Stimulated activated CD4-positive, alpha-beta T cell treated with anti-CD3 and anti-CD28 coated beads, Interleukin-2, amount 100 ng/mL, for 24 hours (primary cell): ENCODE measurements around the gene ZSWIM8.
"Not testable (repeated sequence)": the region's sequence is repeated elsewhere in the genome, so short reads cannot be mapped to it uniquely, and the experiment has no call there.

Source experiments
- DNase-seq, 2 donors: peaks; one replicate each; pipeline ENCODE4 v3.0.0-alpha.2; 2020

The ZSWIM8 gene

DNA sequence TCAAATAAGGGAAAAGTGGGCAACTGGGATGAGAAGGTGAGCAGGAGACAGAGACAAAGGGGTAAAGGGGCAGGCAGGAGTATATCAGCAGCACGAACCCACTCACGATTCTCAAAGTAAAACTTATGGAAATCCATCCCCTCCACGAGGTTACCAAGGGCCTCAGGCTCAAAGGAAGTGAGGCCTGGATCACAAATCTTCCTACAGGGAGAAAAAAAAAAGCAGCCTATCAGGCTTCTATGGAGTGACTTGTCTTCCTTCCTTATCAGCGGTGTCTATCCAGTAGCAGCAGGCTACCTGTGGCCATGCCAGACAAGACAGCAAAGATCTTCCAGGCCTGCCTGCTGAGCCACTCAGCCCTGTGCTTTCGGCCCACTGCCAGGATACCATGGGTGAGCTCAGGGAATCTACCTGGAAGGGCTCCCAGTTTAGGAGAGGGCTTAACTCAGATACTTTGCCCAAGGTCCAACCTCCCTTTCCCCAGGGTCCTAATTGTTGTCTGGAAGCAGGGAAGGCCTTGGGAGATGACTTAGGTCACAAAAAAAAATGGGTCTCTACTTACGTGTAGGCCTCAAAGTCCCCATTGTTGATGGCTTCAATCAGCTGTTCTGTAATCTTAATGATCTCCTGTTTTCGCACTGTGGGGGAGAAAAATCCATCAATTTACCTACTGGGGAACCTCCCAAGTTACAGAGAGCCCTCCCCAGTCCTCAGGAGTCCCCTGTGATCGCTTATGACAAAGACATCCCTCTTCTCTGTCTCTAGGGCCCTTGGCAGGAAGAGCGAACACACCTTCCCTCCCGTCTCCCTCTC lies 31.7 kb downstream of the ZSWIM8 start:
- DNase-seq: no peak

GRCh38 chr10:73817826-73818225 lies 32.4 kb downstream of the ZSWIM8 start:
- DNase-seq: no peak

GRCh38 chr10:73818402-73818801 lies 33.0 kb downstream of the ZSWIM8 start:
- no peak for DNase-seq

- DNase-seq: no peak
These were observed 33.7 kb downstream of the ZSWIM8 start for GRCh38 chr10:73819081-73819480.

- no peak for DNase-seq
These were observed 34.2 kb downstream of the ZSWIM8 start for GRCh38 chr10:73819513-73820093.

DNA sequence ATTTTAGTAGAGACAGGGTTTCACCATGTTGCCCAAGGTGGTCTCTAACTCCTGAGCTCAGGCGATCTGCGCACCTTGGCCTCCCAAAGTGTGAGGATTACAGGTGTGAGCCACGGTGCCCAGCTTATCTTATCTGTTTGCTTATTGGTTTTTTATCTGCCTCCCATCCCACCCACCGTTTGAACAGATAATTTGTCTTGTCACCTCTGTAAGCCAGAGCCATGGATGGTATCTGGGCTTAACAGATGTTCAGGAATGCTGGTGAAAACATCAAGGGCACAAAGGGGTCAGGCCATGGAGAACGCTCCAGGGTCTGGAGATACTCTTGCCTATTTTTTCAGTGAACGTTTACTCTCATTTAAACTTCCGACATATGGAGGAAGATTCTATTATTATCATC lies 38.0 kb downstream of the ZSWIM8 start:
- no peak for DNase-seq

- no peak for DNase-seq
These were observed 38.8 kb downstream of the ZSWIM8 start for GRCh38 chr10:73824146-73824725.

- no peak for DNase-seq
These were observed 42.1 kb downstream of the ZSWIM8 start for GRCh38 chr10:73827346-73828089.

DNA sequence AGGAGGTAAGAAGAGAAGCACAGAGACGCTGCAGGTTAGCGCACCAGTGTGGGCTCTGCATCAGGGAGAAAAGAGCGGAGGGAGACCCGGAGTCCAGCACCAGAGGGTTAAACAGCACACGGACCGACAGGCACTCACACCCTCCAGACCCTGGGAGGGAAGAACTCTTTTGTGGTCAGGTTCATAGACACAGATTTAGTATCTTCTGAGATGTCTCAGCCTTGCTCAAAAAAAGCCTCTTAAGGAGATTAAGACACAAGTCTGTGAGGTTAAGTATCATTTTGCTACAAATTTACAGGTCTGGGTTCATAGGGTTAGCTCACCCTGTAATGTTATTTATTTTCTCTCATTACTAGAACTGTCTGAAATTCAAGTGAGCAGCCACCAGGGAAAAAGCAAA lies 42.8 kb downstream of the ZSWIM8 start:
- no peak for DNase-seq

DNA sequence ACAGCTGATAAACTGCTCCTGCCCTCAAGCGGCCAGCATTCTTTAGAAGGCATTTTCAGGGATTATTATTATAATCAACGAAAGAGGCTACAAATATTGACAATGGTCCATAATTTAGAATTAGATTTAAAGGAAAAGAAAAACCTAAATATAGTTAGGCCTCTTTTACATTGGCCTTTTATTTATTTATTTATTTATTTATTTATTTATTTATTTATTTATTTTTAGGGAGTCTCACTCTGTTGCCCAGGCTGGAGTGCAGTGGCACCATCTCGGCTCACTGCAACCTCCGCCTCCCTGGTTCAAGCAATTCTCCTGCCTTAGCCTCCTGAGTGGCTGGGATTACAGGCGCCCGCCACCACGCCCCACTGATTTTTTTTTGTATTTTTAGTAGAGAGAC lies 43.7 kb downstream of the ZSWIM8 start:
- DNase-seq: not testable (repeated sequence)

GRCh38 chr10:73836427-73836980 lies 51.1 kb downstream of the ZSWIM8 start:
- DNase-seq: no peak

GRCh38 chr10:73837072-73837471 lies 51.7 kb downstream of the ZSWIM8 start:
- no peak for DNase-seq

GRCh38 chr10:73838008-73838567 lies 52.7 kb downstream of the ZSWIM8 start:
- DNase-seq: no peak

- no peak for DNase-seq
These were observed 53.4 kb downstream of the ZSWIM8 start for GRCh38 chr10:73838827-73839226.

DNA sequence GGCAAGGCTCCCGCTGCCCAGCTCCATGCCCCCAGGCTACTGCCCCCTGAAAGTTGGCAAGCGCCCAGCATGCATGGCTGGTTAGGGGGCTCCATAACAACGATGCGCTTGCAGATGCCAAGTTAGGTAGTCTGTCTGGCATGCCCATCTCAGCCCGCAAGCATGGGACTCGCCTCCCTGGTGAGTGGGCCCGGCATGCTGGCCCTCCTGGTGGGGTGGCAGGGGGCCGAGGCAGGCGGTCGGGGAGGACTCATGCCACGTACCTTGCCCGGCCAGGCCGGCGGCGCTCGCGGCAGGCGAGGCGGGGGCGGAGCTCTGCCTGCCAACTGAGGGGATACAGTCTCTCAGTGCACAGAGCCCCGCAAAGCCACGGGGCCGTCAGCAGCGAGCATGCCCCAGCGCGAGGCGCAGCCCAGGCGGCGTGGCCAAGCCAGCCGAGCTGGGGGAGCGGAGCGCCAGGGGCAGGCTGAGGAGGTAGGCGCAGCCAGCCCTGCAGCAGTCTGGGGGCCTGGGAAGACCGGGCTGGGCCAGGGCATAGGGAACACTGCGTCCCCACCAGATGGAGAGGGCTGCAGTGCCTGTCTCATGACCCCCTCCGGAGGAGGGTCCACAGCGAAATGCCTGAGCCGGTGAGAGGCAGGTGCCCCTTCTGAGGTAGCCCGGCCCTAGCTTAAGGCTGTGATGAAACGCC lies 54.0 kb downstream of the ZSWIM8 start:
- DNase-seq: no peak

GRCh38 chr10:73840056-73840402 lies 54.6 kb downstream of the ZSWIM8 start:
- DNase-seq: no peak

DNA sequence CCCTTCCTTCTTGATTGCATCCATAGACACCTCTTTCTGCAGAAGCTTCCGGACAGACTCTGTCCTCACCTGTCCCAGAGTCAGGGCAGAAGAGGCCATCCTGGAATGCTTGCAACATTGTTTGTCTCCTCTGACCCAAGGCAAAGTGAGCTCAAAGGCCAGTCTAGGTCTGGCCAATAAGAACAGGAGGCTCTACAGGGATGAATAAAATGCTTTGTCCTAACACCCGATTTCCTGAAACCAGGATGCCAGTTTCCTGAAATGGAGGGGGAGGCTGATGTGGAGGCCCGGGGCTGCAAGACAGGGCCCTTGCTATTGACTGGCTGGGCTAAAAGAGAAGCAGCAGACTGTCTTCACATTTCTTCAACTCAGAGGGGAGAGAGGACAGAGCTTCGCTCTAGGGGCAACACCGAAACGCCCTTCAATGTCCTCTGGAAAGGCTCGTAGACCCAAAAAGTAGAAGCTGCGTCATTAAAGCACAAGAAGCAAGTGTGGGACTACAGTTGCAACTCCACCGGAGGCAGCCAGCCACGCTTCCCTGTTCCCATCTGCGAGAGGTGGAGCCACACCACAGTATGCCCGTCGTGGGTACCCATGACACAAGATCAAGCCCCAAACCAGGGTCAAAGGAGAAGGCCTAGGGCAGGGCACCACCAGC lies 55.1 kb downstream of the ZSWIM8 start:
- DNase-seq: no peak

GRCh38 chr10:73841061-73841421 lies 55.6 kb downstream of the ZSWIM8 start:
- DNase-seq: no peak

DNA sequence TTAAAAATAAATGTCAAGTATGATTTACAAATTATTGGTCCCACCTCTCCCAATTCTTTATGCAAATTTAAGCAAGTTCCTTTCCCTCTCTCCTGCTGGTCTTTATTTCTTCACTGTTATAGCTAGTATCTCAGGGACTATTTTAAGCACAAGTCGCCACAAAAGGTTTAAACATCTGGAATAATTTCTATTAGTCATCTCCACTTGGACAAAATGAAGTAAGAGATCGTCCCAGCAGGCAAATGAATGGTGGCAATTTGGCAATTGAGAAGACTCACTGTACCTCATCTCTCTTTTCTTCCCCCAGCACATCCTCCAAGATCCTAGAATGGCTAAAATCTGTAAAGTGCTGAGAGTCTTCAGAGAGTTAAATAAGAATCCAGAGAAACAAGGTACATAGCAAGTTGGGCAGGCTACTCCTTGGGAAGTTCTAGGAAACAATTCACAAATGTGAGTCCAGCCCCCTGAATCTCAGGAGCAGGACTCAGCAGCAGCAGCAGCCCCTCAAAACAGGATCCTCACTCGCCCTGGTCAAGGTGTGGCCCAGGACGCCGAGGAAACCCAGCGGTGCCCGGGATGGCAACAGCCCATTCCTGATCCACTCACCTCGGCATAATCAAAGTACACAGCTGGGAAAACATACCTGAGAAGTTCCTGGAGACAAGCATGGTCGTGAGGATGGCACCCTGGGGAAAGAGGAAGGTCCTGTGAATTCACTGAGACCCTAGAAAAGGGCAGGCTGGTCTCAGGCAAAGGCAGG lies 56.3 kb downstream of the ZSWIM8 start:
- DNase-seq: no peak

- no peak for DNase-seq
These were observed 56.9 kb downstream of the ZSWIM8 start for GRCh38 chr10:73842349-73842748.

DNA sequence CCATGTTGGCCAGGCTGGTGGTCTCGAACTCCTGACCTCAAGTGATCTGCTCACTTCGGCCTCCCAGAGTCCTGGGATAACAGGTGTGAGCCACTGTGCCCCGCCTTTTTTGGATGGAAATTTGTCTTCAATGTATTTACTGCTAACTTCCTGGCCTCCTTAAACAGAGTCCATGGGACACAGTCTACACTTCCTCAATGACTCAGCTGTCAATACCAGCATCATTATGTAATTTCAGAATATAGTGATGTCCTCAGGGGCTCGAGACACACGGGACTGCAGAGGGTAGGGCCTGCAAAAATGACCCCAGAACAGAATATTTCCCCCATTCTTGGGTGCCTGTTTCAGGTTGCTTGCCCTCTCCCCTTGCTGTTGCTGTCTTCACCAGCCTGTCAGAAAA lies 57.9 kb downstream of the ZSWIM8 start:
- no peak for DNase-seq
